HCEC 1CT (cell line): ENCODE measurements around the gene PDE6B.

Experiments used
- DNase-seq: peaks from one replicate; pipeline ENCODE4 v3.0.0-alpha.2; 2017

The PDE6B gene

GRCh38 chr4:601612-602558 is 23.5 kb upstream of the PDE6B start:
- no peak for DNase-seq

DNA sequence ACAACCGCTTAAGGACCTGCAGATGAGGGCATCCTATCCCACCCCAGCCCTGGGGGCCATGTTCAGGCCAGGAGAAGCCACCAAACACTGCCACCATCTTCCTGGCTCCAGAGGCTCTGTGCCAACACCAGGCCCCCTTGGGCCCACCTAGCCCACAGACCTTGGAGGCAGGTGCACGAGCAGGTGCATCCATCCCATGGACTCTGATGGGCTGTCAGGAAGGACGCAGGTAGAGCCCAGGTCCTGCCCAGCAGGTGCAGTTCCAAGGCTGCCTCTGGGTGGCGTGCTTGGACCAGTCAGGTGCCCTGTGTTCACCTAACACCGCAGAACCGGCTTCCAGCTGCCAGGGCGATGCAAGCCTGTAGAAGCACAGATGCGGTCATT is 22.8 kb upstream of the PDE6B start:
- no peak for DNase-seq

DNA sequence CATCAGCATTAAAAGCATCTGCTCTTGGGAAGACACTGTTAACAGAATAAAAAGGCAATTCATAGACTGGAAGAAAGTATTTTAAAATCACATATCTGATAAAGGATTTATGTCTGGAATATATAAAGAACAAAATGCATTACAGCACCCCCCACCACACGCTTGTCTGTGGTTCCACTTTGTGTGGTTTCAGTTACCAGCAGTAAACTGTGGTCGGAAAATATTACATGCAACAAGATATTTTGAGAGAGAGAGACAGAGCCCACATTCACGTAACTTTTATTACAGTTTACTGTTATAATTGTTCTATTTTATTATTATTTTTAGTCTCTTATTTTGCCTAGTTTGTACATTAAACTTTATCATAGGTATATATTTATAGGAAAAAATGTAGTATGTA is 21.2 kb upstream of the PDE6B start:
- DNase-seq = no peak

GRCh38 chr4:605702-606425 is 19.5 kb upstream of the PDE6B start:
- DNase-seq = no peak

GRCh38 chr4:608236-608635 is 17.1 kb upstream of the PDE6B start:
- no peak for DNase-seq

DNA sequence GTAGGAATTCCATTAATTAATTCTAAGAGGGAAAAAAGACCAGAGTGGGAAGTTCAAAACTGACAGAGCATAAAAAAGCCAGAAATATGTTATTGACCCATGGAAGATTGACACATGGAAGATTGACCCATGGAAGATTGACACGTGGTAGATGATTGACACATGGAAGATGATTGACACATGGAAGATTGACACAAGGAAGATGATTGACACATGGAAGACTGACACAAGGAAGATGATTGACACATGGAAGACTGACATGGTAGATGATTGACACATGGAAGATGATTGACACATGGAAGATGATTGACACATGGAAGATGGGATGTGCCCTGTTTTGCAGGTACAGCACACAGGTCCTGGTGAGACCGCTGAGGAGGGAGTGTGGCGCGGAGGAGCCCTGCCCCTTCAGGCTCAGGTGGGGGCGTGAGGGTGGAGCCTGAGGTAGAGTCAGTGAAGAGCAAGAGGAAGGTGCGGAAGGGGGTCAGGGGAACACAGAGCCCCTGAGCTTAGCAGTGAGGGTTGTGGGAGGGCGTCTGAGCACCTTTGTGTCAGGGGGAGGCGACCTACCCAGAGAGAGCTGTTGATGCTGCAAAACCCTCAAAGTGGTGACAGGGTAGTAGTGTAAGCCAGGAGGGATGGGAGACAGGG is 15.8 kb upstream of the PDE6B start:
- DNase-seq = no peak

DNA sequence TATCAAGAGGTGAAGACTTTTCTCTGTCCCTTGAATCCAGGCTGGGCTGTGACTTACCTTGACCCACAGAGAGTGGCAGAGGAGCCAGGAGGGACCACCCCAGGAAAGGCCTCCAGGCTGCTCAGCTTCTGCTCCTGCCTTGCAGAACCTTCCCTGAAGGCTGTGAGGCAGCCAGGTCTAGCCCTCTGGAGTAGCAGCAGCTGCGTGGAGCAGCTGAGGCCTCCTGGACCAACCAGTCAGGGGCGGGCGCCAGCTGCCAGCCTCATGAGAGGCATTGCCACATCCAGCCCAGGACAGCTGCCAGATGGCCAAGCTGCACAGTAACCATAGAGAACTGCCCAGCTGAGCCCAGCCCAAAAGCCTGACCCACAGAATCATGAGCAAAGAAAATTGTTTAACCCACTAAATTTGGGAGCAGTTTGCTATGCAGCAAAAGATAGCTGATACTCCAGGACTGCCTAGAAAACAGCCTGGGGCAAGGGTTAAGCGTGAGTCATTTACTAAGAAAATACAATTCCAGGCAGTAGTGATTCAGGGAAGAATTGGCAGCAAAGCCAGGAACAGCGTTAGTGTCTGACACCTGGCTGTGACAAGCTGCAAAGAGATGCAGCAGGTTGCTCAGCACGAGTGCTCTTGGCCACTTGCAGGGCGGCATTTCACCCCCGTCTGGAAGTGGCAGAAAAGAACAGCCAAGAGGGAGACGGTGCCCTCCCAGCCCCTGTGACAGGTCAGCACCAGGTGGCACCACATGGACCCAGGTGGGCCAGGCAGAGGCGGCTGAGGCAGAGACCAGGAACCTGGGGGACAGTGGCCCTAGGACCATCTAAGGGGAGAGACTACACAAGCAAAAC is 14.7 kb upstream of the PDE6B start:
- peak; percentile 42 for DNase-seq

- no peak for DNase-seq
Observed at GRCh38 chr4:612052-612748, 13.2 kb upstream of the PDE6B start.

- DNase-seq = no peak
Observed at GRCh38 chr4:612749-613125, 12.6 kb upstream of the PDE6B start.

GRCh38 chr4:613126-613525 is 12.2 kb upstream of the PDE6B start:
- no peak for DNase-seq

DNA sequence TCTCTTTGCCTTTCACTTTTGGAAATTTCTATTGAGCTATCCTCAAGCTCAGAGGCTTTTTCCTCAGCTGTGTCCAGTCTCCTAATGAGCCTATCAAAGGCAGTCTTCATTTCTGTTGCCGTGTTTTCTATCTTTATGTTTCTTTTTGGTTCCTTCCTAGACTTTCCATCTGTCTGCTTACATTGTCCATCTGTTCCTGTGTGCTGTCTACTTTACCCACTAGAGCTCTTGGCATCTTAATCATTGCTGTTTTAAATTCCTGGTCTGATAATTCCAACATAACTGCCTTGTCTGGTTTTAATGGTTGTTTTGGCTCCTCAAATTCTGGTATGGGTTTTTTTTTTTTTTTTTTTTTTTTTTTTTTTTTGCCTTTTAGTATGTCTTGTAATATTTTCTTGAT is 9.3 kb upstream of the PDE6B start:
- DNase-seq = no peak

- no peak for DNase-seq
Observed at GRCh38 chr4:616911-617643, 8.3 kb upstream of the PDE6B start.

DNA sequence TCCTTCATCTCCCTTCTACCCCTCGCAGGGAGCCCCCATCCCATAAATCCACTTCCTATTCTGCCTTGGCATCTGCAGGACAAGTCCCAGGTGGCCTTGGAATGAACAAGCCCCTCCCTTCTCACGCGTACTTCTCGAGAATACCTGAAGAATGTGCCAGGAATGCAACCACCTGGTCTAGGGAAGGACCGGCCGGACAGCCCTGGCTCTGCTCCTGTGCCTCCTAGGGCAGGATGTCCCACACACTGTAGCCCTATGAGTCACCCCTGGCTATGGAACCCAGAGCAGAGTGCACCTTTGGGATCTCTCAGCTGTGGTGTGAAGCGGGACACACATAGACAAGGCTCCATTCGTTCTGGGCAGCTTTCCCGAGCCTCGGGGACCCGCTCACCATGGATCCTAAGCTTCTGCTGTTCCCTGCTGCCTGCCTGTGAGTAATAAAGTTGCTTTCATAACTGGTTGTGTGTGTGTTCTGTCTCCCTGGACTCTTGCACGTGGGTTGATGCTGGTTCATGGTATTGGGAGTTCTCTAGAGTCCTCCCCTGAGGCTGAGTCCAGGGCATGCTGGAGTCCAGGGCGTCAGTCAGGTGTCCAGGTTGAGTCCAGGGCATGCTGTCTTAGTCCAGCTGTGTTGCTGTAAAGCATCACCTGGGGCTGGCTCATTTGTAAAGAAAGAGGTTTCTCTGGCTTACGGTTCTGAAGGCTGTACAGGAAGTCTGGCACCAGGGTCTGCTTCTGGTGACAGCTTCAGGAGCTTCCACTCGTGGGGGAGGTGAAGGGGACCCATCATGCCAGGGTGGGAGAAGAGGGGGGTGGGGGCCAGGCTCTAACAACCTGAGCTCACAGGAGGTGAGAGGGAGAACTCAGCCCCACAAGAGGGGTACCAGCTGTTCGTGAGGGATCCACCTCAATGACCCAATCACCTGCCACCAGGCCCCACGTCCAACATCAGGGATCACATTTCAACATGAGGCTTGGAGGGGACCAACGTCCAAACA is 7.4 kb upstream of the PDE6B start:
- no peak for DNase-seq

DNA sequence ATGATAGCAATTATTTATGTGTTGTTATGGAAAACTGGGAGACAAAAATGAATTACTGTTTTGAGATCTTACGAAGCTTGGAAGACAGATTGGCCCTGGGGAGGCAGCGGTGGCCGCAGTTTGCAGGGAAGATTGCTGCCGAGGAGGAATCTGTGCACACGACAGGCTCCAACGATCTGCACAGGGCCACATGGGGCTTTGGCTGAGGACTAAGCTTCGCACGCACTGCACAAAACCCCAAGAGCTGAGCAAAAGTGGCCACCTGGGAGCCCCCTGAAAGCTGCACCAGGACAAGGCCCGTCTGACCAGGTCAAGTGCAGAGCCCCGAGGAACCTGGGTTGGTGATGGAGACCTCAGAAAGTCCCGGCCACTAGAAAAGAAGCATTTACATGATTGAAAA is 5.2 kb upstream of the PDE6B start:
- DNase-seq = no peak

DNA sequence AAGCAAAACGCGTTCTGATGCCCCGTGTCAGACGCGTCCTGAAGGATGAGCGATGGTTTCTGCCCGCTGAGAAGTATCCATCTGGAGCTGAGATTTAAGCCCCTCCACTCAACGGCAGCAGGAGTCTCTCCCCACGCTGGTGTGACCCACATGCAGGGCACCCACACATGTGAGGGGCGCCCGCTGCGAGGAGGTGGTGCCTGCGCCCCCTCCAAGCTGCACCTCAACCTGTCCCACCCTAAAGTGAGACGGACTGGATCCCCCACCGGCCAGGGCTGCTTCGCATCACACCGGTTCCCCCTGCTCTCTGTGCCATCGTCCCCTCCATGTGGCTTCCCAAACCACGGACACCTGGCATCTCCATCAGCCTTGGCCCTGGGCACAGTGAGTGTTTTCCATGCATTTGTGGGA is 4.5 kb upstream of the PDE6B start:
- no peak for DNase-seq

DNA sequence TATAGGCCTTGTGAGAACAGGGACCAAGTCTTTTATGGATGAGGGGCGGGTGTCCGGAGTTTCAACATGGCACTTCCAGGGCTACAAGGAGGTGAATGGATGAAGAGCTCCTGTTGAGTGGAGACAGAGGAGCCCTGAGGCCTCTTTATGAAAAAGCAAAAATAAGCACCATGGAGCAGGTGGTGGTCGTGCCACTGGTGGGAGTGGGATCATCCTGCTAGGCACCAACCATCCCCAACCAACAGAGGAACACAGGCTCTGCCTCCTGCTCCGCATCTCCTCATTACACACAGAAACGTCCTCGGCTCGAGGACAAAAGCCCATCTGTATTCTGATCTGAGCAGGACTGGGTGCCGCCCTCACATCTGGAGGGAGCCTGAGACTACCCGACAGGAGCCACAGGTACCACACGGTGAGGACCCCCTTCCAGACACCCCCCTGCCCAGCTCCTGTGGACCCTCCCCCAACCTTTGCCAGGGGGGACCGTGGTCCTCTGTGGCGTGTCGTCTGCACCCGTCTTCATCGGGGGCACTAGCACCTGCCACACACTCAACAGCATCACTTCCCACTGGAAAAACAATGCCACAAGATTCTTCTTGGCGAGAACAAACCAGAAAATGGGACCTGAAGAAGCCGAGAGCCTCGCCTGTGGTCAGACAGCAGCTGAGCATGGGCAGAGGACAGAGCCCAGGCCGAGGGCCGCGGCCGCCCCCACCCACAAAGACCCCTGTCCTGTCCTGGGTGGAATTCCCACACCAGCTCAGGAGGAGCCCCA is 3.9 kb upstream of the PDE6B start:
- DNase-seq = no peak

DNA sequence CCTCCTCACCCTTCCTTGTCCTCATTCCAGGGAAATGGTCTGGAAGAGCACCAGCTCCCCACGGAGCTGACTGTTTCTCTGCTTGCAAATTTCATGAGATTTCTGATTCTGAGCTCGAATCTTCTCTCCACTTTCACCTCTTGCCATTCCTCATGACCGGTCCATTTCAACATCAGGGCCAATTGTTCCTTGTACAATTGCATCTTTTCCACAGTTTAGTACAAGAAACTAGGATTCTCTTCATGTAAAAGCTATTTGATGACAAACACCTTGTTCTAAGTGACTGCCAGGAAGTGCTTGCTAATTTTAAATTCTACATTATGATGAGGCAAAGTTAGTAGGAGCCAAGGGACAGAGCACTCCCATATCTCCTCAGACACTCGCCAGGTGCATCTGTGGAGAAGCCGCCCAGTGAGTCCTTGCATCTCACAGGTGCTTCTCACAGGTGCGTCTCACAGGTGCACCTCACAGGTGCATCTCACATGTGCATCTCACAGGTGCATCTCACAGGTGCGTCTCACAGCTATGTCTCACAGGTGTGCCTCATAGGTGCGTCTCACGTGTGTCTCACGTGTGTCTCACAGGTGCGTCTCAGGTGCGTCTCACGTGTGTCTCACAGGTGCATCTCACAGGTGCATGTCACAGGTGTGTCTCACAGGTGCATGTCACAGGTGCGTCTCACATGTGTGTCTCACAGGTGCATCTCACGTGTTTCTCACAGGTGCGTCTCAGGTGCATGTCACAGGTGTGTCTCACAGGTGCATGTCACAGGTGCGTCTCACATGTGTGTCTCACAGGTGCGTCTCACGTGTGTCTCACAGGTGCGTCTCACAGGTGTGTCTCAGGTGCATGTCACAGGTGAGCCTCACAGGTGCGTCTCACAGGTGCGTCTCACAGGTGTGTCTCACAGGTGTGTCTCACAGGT is 3.0 kb upstream of the PDE6B start:
- DNase-seq = peak; percentile 1
